NCI-H446 (cell line): ENCODE measurements around the gene THOC6.
"Not testable (repeated sequence)": the region's sequence is repeated elsewhere in the genome, so short reads cannot be mapped to it uniquely, and the experiment has no call there.

ENCODE experiments used
- DNase-seq, 2 experiments: peaks; one replicate each; lab custom pipeline; 2025; lab: John Stamatoyannopoulos, UW

Gene THOC6

GRCh38 chr16:3030222-3031212 is 6.7 kb downstream of the THOC6 start:
- no peak for DNase-seq

GRCh38 chr16:3032624-3033023 is 8.8 kb downstream of the THOC6 start:
- DNase-seq: no peak

- no peak for DNase-seq
Measured at GRCh38 chr16:3035289-3035971, 11.6 kb downstream of the THOC6 start.

DNA sequence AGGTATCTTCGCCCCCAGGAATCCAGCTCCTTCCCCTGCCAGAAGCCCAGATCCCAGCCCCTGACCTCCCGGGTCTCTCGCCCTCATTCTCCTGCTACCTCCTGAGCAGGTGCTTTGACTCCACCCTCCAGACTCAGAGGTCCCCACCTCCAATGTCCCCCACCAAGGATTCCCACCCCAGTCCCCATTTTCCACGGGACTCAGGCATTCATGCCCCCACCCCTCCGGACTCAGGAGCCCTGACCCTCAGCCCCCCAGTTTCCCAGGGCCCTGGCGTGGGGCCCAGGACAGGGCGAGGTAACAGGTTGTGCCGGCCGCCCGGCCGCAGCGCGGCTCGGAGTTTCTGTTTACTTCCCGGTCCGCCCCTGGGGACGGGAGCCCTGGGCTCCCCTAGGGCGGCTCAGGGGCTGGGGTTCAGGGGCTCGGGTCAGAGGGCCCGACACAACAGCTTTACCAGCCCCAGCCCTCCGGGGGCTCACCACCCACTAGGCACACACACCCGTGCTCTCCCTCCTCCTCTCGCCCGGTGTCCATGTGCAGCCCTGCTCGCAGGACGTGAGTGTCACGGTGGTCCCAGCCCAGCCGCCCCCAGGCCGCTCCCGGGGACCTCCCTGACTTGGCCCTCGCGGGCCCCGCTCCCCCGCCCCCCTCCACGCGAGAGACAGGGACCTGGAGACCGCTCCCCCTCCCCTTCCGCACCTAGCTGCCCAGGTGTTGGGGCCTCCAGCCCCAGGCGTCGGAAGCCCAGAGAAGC is 12.3 kb downstream of the THOC6 start:
- DNase-seq: no peak

GRCh38 chr16:3036726-3037315 is 13.0 kb downstream of the THOC6 start, which contains the start of gene BICDL2:
Gene BICDL2 (minus strand): TSS chr16:3036944. CDS start chr16:3035496, 1,448 bp downstream.
- no peak for DNase-seq

GRCh38 chr16:3038256-3038655 is 14.4 kb downstream of the THOC6 start:
- DNase-seq: no peak

- DNase-seq: no peak
Measured at GRCh38 chr16:3038896-3039295, 15.1 kb downstream of the THOC6 start.

- no peak for DNase-seq
Measured at GRCh38 chr16:3042376-3042775, 18.5 kb downstream of the THOC6 start.

- no peak for DNase-seq
Measured at GRCh38 chr16:3044708-3045107, 20.9 kb downstream of the THOC6 start.

DNA sequence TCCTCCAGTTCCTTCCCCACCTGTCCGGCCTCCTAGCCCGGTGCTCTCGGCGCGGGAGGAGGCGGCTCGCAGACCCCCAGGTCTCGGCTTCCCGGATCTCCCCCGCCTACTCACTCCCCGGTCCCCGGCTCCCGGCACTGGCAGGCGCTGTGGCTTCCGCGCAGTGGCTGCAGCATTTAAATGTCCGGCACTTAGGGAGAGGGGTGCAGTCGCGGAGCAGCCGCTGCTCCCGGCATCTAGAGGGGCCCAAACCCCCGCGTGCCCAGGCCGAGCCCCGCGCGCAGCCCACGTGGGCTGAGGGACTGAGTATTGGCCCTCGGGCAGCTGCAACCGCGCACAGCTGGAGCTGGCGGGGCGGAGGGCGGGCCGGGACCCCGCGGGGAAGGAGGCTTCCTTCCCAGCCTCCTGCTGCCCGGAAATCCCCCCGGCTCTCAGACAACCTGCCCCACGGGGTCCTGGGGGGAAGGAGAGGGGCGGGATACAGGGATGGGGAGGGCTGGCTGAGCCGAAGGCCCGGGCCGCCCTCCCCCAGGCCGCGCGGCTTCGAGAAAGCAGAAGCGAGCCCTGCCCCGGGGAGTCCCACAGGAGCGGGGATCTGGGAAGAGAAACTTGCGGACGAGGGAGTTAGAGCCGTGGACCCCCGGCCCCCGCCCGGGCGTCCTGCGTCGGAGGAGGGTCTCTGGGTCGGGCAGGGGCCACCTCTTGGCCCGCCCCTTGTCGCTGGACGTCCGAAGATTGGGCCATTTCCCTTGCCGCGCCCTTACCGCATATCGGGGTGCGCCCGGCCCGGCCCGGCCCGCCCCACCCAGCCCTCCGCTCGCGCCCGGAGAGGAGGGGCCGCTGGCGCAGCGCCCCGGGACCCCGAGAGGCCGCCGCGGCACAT is 22.2 kb downstream of the THOC6 start, which contains the start of gene MMP25:
Gene MMP25 (plus strand): TSS at position 804 of the 883 bp plus-strand sequence. CDS start 357 bp downstream, outside the sequence.
- no peak for DNase-seq

GRCh38 chr16:3046641-3047386 is 23.0 kb downstream of the THOC6 start:
- no peak for DNase-seq

GRCh38 chr16:3047387-3047720 is 23.5 kb downstream of the THOC6 start:
- no peak for DNase-seq

DNA sequence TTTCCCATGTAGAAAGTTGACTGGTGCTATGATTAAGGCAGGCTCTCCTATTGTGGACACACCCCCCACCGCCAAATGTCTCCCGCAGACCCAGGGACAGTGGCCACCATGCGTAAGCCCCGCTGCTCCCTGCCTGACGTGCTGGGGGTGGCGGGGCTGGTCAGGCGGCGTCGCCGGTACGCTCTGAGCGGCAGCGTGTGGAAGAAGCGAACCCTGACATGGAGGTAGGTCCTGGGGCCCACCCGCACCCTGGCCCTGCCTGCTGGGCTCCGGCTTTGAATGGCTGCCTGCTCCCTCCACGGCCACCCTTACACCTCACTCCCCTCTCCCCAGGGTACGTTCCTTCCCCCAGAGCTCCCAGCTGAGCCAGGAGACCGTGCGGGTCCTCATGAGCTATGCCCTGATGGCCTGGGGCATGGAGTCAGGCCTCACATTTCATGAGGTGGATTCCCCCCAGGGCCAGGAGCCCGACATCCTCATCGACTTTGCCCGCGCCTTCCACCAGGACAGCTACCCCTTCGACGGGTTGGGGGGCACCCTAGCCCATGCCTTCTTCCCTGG is 26.2 kb downstream of the THOC6 start:
- no peak for DNase-seq

- DNase-seq: no peak
Measured at GRCh38 chr16:3050487-3050886, 26.7 kb downstream of the THOC6 start.

DNA sequence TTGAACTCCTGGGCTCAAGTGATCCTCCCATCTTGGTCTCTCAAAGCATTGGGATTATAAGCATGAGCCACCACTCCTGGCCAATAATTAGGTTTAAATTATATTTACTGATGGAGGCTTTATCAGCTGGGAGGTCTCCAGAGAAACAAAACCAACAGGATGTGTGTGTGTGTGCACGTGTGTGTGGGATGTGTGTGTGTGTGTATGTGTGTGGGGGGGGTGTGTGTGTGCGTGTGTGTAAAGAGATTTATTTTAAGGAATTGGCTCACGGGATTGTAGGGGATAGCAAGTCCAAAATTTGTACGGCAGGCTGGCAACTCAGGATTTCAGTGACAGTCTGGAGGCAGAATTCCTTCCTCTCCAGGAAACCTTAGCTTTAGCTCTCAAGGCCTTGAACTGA is 27.2 kb downstream of the THOC6 start:
- DNase-seq: no peak

- DNase-seq: no peak
Measured at GRCh38 chr16:3051494-3051893, 27.7 kb downstream of the THOC6 start.

- DNase-seq: not testable (repeated sequence)
Measured at GRCh38 chr16:3052571-3053329, 28.9 kb downstream of the THOC6 start.

GRCh38 chr16:3053330-3053710 is 29.5 kb downstream of the THOC6 start:
- DNase-seq: not testable (repeated sequence)
